ENCODE data around the gene TOP2A.

Gene TOP2A

GRCh38 chr17:40417609-40418427 lies at the start of gene TOP2A:
TSS of gene TOP2A (minus strand) at chr17:40417896. CDS start at chr17:40417791, 105 bp downstream.
- peak; percentile 91 for DNase-seq

- no peak for DNase-seq
Observed at GRCh38 chr17:40467281-40467867, 49.7 kb upstream of the TOP2A start.

GRCh38 chr17:40466298-40466971 lies 48.7 kb upstream of the TOP2A start:
- DNase-seq, result no peak

GRCh38 chr17:40464392-40464855 lies 46.7 kb upstream of the TOP2A start:
- no peak for DNase-seq

- DNase-seq, result no peak
Observed at GRCh38 chr17:40463122-40463550, 45.4 kb upstream of the TOP2A start.

- no peak for DNase-seq
Observed at GRCh38 chr17:40462343-40463121, 44.8 kb upstream of the TOP2A start.

- DNase-seq, result no peak
Observed at GRCh38 chr17:40461732-40462342, 44.1 kb upstream of the TOP2A start.

- DNase-seq, result no peak
Observed at GRCh38 chr17:40460968-40461731, 43.5 kb upstream of the TOP2A start.

- no peak for DNase-seq
Observed at GRCh38 chr17:40460604-40460967, 42.9 kb upstream of the TOP2A start.

- DNase-seq, result no peak
Observed at GRCh38 chr17:40459636-40460603, 42.2 kb upstream of the TOP2A start.

- DNase-seq, result no peak
Observed at GRCh38 chr17:40458851-40459482, 41.3 kb upstream of the TOP2A start.

- DNase-seq, result no peak
Observed at GRCh38 chr17:40457964-40458791, 40.5 kb upstream of the TOP2A start.

GRCh38 chr17:40457369-40457768 lies 39.7 kb upstream of the TOP2A start:
- DNase-seq, result no peak

- no peak for DNase-seq
Observed at GRCh38 chr17:40456396-40456951, 38.8 kb upstream of the TOP2A start.

GRCh38 chr17:40454613-40454995 lies 36.9 kb upstream of the TOP2A start:
- no peak for DNase-seq

GRCh38 chr17:40453881-40454612 lies 36.4 kb upstream of the TOP2A start:
- no peak for DNase-seq

- DNase-seq, result no peak
Observed at GRCh38 chr17:40452921-40453378, 35.3 kb upstream of the TOP2A start.

GRCh38 chr17:40452216-40452787 lies 34.6 kb upstream of the TOP2A start:
- DNase-seq, result no peak
